Thyroid gland (tissue), 4 donors: ENCODE results near the gene HLA-DRB1.

Experiments used
- CTCF ChIP-seq, 6 experiments: fragments of 200-600 bp in 3 of 6; fragments of 450-650 bp in 3 of 6; sonication (generic) in 3 of 6; IDR thresholded peaks; one replicate each; pipeline ENCODE4 v1.5.1; 2016 to 2019; ENCODE audit warnings: antibody characterized with exemption in 6 of 6, mild to moderate bottlenecking in 2 of 6, inconsistent platforms in 1 of 6, moderate library complexity in 1 of 6
- POLR2A ChIP-seq, 2 donors: fragments of 450-650 bp; IDR thresholded peaks; one replicate each; pipeline ENCODE4 v1.6.1; 2017; ENCODE audit warnings: antibody characterized with exemption in 2 of 2, mild to moderate bottlenecking in 2 of 2, moderate library complexity in 1 of 2

GRCh38 chr6:32608362-32608761, 18.7 kb upstream of the HLA-DRB1 start:
- TF ChIP-seq CTCF (IDR thresholded peaks at IDR 0.05) (no peak), POLR2A (IDR thresholded peaks at IDR 0.05) (no peak)
